RPMI7951 (cell line): ENCODE results near the gene ELL. TPM values are rescaled to one million over a fixed set of nuclear protein-coding genes. Genes with fewer than 3 reads are reported as not detected.
A peak's percentile ranks its signal among the peaks of the same experiment; 100 is the strongest.
"Not testable (repeated sequence)": the region's sequence is repeated elsewhere in the genome, so short reads cannot be mapped to it uniquely, and the experiment has no call there.

ENCODE experiments used
- DNase-seq: peaks from one replicate; pipeline ENCODE4 v3.0.0-alpha.2; 2012; ENCODE audit warnings: low read depth
- total RNA-seq: library from RNA; depleted of rRNA; stranded (reverse); fragments of >200 nt; shearing (Covaris generic); gene quantifications from 2 replicates; pipeline ENCODE4 v1.2.3, GENCODE V29; 2014

Gene ELL
- total RNA-seq, 1 experiment from 2014 or later = 7.2 TPM

- no peak for DNase-seq
Measured at GRCh38 chr19:18424122-18424889, 97.6 kb downstream of the ELL start.

DNA sequence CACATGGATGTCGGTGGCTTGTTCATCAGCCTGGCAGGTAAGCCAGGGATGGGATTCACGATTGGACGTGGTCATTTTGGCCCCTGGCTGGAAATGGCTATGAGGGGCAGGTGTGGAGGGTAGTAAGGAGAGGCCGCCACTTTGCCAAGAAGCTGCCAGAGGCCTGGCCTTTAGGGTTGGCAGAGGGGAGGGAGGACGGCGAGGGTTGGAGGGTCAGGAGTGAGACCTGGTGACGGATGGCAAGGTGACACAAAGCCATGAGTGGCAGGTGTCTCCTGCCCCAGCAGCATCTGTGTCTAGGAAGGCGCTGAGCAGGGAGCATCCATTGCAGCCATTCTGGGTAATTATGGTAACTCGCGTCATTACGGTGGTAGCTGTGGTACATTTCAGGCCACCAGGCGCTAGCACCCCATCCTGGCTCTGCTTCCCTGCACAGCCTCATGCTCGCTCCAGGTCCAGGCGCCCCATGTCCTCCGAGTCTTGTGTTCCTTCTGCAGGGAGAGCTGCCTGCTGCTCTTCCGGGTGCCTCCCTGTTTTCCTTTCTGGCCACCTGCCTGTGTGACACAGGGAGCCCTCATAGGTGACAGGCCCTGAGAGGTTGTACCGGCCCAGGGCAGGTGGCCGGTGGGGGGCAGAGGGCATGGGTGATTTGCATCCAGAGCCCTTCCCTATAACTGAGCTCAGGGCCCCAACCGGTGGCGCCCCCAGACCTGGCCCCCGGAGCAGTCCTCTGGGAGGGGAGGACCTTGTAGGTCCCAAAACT, 98.4 kb downstream of the ELL start:
- DNase-seq = no peak

DNA sequence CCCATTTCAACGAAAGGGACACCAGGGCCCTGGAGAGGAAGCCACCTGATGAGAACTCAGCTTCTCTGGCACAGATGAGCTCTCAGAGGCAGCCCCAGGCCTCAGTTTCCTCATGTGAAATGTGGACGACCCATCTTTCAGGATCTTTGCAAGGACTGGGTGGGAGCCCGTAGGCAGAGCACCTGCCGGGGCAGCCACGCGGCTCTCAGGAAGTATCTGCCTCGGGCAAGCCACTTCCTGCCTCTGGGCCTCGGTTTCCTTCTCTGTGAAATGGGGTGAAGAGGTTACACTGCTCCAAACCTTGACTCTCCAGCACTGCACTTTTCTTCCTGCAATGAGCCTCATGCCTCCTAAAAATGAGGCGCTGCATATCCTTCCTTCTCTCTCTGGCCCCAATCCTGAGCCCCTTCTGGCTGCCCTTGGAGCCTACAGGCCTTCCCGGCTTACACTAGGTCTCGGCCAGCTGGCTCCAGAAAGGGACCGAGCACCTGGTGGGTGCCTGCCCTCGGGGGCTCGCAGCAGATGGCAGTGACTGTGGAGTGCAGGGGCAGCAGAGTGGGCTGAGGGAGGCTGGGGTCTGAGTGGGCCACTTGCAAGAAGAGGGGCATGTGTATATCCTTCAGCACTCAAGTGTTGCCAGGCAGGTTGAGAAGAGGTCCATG, 99.2 kb downstream of the ELL start:
- DNase-seq = no peak

DNA sequence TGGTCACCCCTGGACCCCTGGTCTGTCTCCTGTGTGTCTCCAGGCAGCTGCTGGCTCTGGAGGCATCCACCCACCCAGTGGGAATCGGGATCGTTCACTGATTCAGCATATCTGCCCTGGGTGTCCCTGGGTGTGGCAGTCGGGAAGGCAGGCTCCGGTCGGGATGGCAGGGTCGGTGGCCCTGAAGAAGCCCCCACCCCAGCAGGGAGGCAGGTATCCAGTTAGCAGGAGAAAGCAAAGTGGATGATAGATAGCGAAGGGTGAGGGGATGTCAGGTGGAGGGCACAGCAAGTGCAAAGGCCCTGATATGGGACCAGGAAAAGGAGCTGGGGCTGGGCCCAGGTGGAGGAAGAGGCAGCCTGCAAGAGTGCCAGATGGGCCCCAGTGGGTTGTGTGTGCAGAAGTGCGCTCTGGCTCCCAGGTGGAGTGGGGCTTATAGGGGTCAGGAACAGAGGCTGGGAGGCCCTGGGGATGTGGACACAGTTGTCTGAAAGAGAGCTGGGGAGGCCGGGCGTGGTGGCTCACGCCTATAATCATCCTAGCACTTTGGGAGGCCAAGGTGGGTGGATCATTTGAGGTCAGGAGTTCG, 100.4 kb downstream of the ELL start:
- no peak for DNase-seq

DNA sequence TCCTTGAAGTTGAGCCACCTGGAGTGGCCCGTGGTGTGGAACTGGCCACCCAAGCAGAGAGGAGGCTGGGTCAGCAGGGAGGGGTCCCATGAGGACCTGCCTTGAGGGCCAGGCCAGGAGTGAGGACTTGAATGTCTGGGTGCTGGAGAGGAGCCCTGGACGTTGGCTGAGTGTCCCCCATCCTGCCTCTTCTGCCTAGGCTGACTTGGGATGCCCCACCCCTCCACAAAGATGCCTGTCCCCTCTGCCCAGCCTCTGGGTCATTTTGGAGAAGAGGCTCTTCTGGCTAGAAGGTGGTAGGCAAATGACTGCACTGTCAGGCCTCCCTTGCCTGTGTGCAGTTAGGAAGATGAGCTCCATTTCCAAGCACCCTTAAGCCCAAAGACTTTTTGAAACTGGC, 100.9 kb downstream of the ELL start:
- no peak for DNase-seq

DNA sequence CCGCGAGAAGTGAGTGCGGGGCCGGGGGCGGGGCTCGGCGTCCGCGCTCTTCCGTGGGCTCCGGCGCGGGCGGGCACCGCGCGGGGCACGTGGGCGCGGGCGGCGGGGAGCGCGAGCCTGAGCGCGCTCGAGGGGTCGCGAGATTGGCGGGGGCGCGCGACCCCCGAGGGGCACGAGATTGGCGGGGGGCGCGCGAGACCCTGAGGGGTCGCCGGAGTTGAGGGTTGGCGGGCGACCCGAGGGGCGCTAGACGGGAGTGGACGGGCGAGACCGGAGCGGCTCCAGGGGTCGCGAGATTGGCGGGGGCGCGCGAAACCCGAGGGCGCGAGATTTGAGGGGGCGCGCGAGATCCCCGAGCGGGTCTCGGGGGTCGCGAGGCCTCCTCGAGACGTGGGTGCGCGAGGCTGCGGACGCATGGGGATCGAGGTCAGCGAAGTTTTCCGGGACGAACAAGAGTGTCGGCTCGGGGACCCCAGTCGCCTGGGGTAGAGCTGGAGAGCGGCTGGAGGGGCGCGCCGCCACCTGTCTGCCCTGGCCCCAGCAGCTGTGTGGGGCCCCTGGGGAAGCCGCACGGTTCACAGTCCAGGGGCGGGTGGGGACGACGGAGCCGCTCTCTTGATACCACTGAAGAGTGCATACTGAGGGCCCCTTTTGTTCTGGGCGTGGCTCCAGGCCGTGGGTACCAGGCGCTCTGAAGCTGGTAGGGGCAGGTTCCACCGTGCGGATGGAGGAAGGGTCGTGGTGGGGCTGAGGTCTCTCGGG, 102.0 kb downstream of the ELL start:
- DNase-seq = no peak

- peak; percentile 82 for DNase-seq
Measured at GRCh38 chr19:18419195-18419698, 102.6 kb downstream of the ELL start, which contains the start of gene SSBP4. Gene SSBP4, plus strand, starts transcription at chr19:18419398. Its CDS starts 251 bp downstream, at chr19:18419649.

GRCh38 chr19:18418483-18419194, 103.2 kb downstream of the ELL start:
- DNase-seq = peak; percentile 61

- DNase-seq = no peak
Measured at GRCh38 chr19:18418029-18418482, 103.8 kb downstream of the ELL start.

DNA sequence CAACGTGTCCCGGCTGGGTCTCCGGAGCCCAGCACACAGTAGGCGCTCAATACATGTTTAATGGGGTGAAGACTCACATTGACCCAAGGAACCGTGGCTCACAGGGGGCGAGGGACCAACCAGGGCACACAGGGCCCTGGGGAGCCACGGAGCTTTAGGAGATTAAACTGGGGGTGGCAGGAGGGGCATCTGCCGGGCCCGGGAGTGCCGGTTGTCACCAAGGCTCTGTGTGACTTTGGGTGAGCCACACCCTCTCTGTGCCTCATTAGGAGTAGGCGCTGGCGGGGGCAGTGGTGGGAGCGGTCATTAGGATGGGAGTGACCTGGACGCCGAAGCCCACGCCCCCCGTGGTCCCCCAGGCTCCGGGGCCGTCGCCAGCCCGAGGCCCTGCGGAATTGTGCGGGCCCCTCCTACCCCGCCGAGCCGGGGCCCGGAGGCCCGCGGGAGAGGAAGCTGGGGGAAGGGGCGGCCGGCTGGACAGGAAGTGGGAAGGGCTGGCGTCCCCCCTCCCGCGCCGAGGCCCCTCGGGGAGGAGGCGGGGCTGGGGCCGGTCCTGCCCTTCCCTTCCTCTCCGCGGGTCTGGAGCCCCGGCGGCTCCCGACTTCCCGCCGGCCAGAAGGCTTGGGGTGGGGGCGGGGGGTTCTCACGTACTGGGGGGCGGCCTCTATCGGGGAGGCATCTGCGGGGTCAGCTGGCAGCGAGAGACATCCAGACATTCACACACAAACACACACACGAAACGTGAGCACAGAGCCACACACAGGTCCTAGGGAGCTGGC, 104.4 kb downstream of the ELL start:
- DNase-seq = peak; percentile 85

- peak; percentile 90 for DNase-seq
Measured at GRCh38 chr19:18416778-18417249, 105.1 kb downstream of the ELL start.

GRCh38 chr19:18415178-18415867, 106.5 kb downstream of the ELL start:
- peak; percentile 69 for DNase-seq

DNA sequence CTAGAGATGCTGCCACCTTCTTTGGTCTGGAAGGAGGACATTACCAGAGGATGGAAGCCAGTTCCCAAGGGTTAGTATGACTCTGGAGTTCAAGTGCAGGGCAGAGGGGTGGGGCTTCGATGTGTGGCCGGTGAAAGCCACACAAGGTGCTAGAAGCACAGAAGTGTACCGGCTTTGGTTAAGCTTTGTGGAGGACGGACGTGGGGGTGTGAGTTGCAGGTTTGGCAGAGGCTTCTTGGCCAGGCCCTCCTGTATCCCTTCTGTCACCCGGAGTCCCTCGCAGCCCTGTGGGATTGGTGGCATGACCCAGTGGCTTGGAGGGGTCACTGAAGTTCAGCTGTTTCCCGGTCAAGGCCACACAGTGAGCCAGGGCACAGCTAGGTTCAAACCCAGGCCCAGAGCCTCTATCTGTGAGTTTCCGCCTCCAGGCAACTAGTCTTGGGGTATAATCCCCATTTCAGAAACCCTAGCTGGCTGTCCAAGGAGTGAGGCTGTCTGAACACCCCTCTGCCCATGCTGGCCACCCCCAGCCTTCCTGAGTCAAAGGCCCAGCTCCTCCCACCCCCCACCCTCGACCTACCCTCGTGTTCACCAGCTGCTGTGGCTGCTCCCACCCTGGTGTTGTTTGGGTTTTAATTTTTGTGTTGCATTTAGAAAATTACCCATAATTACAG, 107.2 kb downstream of the ELL start:
- DNase-seq = peak; percentile 38

DNA sequence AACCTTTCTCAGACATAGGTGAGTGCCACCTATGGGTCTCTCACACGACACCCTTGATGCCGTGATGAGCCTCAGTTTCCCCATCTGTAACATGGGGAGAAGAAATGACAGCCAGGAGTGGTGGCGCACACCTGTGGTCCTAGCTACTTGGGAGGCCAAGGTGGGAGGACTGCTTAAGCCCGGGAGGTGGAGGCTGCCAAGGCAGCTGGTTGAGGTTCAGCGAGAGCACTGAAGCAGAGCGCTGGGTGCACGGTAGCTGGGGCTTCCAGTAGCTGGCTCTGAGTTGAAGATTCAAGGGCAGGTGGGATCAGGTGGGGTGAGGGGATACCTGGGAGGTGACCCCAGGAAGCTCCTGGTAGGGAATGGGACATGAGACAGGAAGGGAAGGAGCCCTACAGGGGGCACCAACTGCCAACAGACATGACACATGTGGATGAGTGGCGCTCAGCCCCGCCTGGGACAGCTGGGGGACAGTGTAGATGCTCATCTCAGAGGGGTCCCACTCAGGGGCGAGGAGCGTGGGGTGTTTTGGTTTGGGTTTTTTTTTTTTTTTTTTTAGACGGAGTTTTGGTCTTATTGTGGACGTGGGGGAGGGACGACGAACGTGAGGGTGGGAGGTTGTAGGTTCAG, 109.1 kb downstream of the ELL start:
- DNase-seq = no peak

DNA sequence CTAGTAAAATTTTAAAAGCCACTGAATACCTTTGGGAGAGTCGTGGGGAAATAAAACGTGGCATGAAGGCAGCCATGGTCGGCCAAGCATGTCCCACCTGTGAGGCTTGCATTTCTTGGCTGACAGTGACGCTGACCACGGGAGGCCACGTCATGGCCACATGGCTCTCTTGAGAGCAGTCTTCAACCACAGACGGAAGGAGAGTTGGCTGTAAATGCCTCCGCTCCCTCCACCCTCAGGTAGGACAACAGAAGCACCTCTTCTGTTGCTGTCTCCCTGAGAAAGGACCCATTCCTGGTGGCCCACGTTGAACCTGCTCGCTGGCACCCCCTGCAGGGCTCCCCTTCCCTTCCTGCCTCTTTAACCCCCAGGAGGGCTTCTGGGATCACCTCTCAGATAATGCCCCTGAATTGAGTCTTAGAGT, 113.8 kb downstream of the ELL start:
- no peak for DNase-seq

GRCh38 chr19:18406749-18407148, 115.1 kb downstream of the ELL start:
- DNase-seq = no peak

- not testable (repeated sequence) for DNase-seq
Measured at GRCh38 chr19:18405754-18406153, 116.1 kb downstream of the ELL start.
